ENCODE measurements around the gene PHF13. TPM values are rescaled to one million over a fixed set of nuclear protein-coding genes. Genes with fewer than 3 reads are reported as not detected.
A peak's percentile ranks its signal among the peaks of the same experiment; 100 is the strongest.

The PHF13 gene
- total and polyA plus RNA-seq, 9 of the 15 experiments (the other 6 are each of a cell fraction or from before 2014, with no cell fraction given), result 1.8 to 36.1 (median 11.7) TPM

DNA sequence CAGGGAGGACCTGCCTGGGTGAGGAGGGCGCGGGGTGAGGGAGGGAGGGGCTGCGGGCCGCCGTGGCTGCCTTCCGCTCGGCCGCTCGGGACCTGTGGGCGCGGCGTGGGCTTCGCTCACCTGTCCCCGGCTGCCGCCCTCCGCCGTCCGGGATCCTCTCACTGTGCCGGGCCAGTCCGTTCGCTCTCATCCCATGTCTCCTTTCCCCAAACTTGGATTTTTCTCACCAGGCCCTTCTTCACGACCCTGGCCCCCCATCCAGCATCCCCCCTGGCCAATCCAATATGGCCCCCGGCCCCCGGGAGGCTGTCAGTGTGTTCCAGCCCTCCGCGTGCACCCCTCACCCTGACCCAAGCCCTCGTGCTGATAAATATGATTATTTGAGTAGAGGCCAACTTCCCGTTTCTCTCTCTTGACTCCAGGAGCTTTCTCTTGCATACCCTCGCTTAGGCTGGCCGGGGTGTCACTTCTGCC lies 33.4 kb upstream of the PHF13 start (continued):
- TF ChIP-seq, protein P1, sequence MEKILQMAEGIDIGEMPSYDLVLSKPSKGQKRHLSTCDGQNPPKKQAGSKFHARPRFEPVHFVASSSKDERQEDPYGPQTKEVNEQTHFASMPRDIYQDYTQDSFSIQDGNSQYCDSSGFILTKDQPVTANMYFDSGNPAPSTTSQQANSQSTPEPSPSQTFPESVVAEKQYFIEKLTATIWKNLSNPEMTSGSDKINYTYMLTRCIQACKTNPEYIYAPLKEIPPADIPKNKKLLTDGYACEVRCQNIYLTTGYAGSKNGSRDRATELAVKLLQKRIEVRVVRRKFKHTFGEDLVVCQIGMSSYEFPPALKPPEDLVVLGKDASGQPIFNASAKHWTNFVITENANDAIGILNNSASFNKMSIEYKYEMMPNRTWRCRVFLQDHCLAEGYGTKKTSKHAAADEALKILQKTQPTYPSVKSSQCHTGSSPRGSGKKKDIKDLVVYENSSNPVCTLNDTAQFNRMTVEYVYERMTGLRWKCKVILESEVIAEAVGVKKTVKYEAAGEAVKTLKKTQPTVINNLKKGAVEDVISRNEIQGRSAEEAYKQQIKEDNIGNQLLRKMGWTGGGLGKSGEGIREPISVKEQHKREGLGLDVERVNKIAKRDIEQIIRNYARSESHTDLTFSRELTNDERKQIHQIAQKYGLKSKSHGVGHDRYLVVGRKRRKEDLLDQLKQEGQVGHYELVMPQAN (IDR thresholded peaks at IDR 0.05; ENCODE audit: borderline replicate concordance), result 0 out of 2 replicates have a peak, but pooled peaks have one; percentile 60

DNA sequence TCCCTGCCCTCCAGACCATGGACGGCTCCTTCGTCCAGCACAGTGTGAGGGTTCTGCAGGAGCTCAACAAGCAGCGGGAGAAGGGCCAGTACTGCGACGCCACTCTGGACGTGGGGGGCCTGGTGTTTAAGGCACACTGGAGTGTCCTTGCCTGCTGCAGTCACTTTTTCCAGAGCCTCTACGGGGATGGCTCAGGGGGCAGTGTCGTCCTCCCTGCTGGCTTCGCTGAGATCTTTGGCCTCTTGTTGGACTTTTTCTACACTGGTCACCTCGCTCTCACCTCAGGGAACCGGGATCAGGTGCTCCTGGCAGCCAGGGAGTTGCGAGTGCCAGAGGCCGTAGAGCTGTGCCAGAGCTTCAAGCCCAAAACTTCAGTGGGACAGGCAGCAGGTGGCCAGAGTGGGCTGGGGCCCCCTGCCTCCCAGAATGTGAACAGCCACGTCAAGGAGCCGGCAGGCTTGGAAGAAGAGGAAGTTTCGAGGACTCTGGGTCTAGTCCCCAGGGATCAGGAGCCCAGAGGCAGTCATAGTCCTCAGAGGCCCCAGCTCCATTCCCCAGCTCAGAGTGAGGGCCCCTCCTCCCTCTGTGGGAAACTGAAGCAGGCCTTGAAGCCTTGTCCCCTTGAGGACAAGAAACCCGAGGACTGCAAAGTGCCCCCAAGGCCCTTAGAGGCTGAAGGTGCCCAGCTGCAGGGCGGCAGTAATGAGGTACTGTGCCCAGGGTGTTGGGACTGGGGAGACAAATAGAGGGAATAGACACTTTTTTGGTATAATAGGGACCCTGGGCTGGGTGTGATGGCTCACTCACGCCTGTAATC lies 32.7 kb upstream of the PHF13 start:
- Histone ChIP-seq H3K27me3 (ENCODE audit: control insufficient read depth in 2 of 2, insufficient read depth in 2 of 2, low read length in 2 of 2) (no peaks in the 10 kb centered on the region), H3K27ac (ENCODE audit: extremely low read depth, low read depth, low read length) (peak overlapping the region; percentile 73), H2AFZ (ENCODE audit: low read depth, low read length) (no peak overlapping the region), H3K4me3 (peak overlapping the region; percentile 74), H3K36me3 (ENCODE audit: control insufficient read depth, insufficient read depth, low read length) (peaks cover 24% of the 10 kb centered on the region; the same call in 1 of the 3 replicates), H3K9me1 (ENCODE audit: control insufficient read depth, insufficient read depth, low read length) (peaks cover 14% of the 10 kb centered on the region), H3K9ac (ENCODE audit: insufficient read depth in 1 of 2, low read depth in 2 of 2, low read length in 2 of 2) (peak overlapping the region; percentile 74 to 96), H4K20me1 (replicated peaks; ENCODE audit: control insufficient read depth, insufficient read depth, low read length) (peaks cover 29% of the 10 kb centered on the region), H3K79me2 (ENCODE audit: control insufficient read depth, insufficient read depth, low read length) (peaks cover 45% of the 10 kb centered on the region), H3K9me3 (replicated peaks; ENCODE audit: control insufficient read depth, insufficient read depth, low read depth, low read length) (no peaks in the 10 kb centered on the region), H3K4me2 (ENCODE audit: insufficient read depth, low read length) (peak overlapping the region; percentile 96), H3K4me1 (replicated peaks in 1 of 2; ENCODE audit: control insufficient read depth in 2 of 2, insufficient read depth in 2 of 2, low read length in 2 of 2) (peaks cover 46 to 64% of the 10 kb centered on the region in 2 experiments)
- ATAC-seq (peak; percentile 40), FAIRE-seq (peak; percentile 42), DNase-seq (ENCODE audit: extremely low read depth in 1 of 4, low spot score in 3 of 4) (peak; percentile 48 to 67 (median 56))
- ChIA-PET CTCF (ENCODE audit: low intra/inter-chr PET ratio) (interaction anchor here (1.3 kb wide), 1 partner anchor 27 kb away, joined by 4 read pairs; the partner anchor contains the start of gene NOL9), POLR2A (interaction anchor here (0.6 to 13.4 kb wide), 12 partner anchors 8 to 61 kb away, joined by 3 to 221 read pairs (median 4); partner anchors contain the start of gene KLHL21)
- WGBS (ENCODE audit: insufficient coverage, low coverage, missing lambda C conversion rate), result 20% methylated on average over 19 of the region's 19 CpGs
- in situ Hi-C loops (cut with MboI) (no loop called here), intact Hi-C loops (cut with micrococcal nuclease) (loop anchor here (2.0 kb wide), 1 partner anchor 20 kb away; no protein-coding TSS in a partner anchor)
- no TSS peak for BruUV-seq (replicated peaks)
- TF ChIP-seq NCOA2 (IDR thresholded peaks at IDR 0.05; ENCODE audit: partially characterized antibody in 2 of 2), result no peak
- TF ChIP-seq SRSF9 (IDR thresholded peaks at IDR 0.05; ENCODE audit: borderline replicate concordance, low read depth, low read length), result no peak
- TF ChIP-seq, protein P2, sequence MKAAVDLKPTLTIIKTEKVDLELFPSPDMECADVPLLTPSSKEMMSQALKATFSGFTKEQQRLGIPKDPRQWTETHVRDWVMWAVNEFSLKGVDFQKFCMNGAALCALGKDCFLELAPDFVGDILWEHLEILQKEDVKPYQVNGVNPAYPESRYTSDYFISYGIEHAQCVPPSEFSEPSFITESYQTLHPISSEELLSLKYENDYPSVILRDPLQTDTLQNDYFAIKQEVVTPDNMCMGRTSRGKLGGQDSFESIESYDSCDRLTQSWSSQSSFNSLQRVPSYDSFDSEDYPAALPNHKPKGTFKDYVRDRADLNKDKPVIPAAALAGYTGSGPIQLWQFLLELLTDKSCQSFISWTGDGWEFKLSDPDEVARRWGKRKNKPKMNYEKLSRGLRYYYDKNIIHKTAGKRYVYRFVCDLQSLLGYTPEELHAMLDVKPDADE (conservative IDR thresholded peaks at IDR 0.05; ENCODE audit: control insufficient read depth, low read depth, low read length), result no peak
- no peak for TF ChIP-seq ETS2 (tag; IDR thresholded peaks at IDR 0.05; ENCODE audit: borderline replicate concordance, poor library complexity, severe bottlenecking)
- TF ChIP-seq ZC3H8 (IDR thresholded peaks at IDR 0.05), result no peak
- TF ChIP-seq, protein P3, sequence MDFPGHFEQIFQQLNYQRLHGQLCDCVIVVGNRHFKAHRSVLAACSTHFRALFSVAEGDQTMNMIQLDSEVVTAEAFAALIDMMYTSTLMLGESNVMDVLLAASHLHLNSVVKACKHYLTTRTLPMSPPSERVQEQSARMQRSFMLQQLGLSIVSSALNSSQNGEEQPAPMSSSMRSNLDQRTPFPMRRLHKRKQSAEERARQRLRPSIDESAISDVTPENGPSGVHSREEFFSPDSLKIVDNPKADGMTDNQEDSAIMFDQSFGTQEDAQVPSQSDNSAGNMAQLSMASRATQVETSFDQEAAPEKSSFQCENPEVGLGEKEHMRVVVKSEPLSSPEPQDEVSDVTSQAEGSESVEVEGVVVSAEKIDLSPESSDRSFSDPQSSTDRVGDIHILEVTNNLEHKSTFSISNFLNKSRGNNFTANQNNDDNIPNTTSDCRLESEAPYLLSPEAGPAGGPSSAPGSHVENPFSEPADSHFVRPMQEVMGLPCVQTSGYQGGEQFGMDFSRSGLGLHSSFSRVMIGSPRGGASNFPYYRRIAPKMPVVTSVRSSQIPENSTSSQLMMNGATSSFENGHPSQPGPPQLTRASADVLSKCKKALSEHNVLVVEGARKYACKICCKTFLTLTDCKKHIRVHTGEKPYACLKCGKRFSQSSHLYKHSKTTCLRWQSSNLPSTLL (IDR thresholded peaks at IDR 0.05), result no peak
- TF ChIP-seq MTA2 (IDR thresholded peaks at IDR 0.05; ENCODE audit: low read depth), result no peak
- TF ChIP-seq, protein P4, sequence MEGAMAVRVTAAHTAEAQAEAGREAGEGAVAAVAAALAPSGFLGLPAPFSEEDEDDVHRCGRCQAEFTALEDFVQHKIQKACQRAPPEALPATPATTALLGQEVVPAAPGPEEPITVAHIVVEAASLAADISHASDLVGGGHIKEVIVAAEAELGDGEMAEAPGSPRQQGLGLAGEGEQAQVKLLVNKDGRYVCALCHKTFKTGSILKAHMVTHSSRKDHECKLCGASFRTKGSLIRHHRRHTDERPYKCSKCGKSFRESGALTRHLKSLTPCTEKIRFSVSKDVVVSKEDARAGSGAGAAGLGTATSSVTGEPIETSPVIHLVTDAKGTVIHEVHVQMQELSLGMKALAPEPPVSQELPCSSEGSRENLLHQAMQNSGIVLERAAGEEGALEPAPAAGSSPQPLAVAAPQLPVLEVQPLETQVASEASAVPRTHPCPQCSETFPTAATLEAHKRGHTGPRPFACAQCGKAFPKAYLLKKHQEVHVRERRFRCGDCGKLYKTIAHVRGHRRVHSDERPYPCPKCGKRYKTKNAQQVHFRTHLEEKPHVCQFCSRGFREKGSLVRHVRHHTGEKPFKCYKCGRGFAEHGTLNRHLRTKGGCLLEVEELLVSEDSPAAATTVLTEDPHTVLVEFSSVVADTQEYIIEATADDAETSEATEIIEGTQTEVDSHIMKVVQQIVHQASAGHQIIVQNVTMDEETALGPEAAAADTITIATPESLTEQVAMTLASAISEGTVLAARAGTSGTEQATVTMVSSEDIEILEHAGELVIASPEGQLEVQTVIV (CRISPR knock-in tag; IDR thresholded peaks at IDR 0.05; ENCODE audit: borderline replicate concordance), result no peak
- no peak for TF ChIP-seq CCAR2 (IDR thresholded peaks at IDR 0.05; ENCODE audit: low read depth, low read length)

Measured in K562 (cell line).